ENCODE results near the gene DAAM2.

DNA sequence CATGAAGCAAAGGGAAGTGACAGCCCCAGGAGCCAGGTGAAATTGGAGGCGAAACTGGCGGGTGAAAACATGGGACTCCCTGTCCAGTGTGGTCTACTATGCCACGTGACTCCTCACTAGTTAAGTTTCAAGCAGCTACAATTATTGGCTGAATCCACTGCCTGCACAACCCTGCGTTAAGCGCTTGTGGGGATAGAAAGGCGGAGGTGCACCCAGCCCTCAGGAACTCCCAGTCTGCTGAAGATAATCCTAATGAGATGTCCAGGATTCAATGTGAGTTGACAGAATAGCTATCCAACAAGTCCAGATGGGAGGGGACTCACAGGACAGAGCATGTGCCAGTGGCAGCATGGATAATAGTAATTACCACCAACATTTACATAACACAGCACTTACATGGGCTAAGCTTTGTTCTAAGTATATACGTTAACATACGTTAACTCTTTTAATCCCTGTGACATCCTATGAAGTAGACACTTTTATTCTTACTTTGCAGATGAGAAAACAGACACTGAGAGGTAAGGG is 140.3 kb downstream of the DAAM2 start:
- TF ChIP-seq, protein P1, sequence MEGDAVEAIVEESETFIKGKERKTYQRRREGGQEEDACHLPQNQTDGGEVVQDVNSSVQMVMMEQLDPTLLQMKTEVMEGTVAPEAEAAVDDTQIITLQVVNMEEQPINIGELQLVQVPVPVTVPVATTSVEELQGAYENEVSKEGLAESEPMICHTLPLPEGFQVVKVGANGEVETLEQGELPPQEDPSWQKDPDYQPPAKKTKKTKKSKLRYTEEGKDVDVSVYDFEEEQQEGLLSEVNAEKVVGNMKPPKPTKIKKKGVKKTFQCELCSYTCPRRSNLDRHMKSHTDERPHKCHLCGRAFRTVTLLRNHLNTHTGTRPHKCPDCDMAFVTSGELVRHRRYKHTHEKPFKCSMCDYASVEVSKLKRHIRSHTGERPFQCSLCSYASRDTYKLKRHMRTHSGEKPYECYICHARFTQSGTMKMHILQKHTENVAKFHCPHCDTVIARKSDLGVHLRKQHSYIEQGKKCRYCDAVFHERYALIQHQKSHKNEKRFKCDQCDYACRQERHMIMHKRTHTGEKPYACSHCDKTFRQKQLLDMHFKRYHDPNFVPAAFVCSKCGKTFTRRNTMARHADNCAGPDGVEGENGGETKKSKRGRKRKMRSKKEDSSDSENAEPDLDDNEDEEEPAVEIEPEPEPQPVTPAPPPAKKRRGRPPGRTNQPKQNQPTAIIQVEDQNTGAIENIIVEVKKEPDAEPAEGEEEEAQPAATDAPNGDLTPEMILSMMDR (IDR thresholded peaks at IDR 0.05; ENCODE audit: extremely low read depth in 1 of 2, insufficient read depth in 1 of 2, low read depth in 1 of 2, low read length in 2 of 2), result no peak
- TF ChIP-seq JUN (IDR thresholded peaks at IDR 0.05; ENCODE audit: borderline replicate concordance, insufficient read depth, insufficient read length, low read depth), result no peak
- no peak for TF ChIP-seq POLR2AphosphoS5 (IDR thresholded peaks at IDR 0.05; ENCODE audit: insufficient read depth, low read depth, low read length)
- no peak for TF ChIP-seq POLR2A (IDR thresholded peaks at IDR 0.05; ENCODE audit: low read depth, low read length)
- no peak for TF ChIP-seq EZH2 (IDR thresholded peaks at IDR 0.05; ENCODE audit: borderline replicate concordance, low read depth, low read length, severe bottlenecking)
